HG02678 (cell line): ENCODE data around the gene GPHA2.

ENCODE experiments used
- ATAC-seq: cut with Tn5 transposase; IDR thresholded peaks from one replicate; pipeline ENCODE4 v1.9.1; 2021; ENCODE audit warnings: mild to moderate bottlenecking, moderate library complexity; ENCODE audit not compliant: unreplicated experiment

GPHA2 gene

DNA sequence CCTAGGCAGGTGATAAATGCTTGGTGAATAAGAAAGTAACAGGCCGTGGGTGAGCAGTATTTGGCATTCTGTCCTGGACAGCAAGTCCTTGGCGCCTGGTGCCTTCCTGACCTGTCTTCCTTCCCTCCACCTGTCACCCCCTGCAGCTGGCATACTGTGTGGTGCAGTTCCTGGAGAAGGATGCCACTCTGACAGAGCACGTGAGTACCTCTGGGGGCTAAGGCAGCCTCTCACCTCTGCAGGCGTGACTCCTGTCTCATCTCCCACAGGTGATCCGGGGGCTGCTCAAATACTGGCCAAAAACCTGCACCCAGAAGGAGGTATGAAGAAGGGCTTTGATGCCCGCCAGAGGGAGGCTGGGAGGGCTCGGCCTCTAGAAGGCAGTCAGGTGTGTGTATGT is 4.4 kb downstream of the GPHA2 start:
- ATAC-seq: no peak

GRCh38 chr11:64930340-64930739 is 5.4 kb downstream of the GPHA2 start:
- ATAC-seq: no peak

GRCh38 chr11:64929625-64930024 is 6.1 kb downstream of the GPHA2 start:
- ATAC-seq: no peak

DNA sequence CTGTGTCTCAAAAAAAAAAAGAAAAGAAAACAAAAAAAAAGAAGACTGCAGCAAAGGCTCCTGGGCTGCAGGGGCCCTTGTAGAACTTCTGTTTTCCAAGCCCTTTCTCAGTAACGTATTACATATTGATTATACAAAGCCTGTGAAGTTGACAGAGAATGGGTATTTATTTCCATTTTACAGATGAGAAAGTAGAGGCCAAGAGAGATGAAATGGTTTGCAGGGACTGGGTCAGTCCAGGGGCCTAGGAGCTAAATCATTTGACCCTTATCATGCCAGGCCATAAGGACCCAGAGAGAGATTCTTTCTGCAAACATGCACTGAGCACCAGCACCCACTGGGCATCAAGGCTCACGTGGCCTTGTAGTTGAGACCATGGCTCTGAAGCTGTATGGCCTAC is 6.7 kb downstream of the GPHA2 start:
- no peak for ATAC-seq

DNA sequence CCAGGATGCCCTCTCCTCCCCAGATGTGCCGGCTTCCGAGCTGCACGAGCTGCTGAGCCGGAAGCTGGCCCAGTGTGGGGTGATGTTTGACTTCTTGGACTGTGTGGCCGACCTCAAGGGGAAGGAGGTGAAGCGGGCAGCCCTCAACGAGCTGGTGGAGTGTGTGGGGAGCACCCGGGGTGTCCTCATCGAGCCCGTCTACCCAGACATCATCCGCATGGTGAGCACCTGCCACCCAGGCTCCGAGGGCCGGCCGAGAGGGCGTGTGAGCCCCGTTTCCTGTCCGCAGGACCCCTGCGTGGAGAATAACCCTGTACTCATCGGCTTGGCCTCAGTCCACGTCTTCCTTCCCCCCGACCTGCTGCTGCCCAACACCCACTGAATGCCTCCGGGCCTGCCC is 9.0 kb downstream of the GPHA2 start:
- no peak for ATAC-seq

DNA sequence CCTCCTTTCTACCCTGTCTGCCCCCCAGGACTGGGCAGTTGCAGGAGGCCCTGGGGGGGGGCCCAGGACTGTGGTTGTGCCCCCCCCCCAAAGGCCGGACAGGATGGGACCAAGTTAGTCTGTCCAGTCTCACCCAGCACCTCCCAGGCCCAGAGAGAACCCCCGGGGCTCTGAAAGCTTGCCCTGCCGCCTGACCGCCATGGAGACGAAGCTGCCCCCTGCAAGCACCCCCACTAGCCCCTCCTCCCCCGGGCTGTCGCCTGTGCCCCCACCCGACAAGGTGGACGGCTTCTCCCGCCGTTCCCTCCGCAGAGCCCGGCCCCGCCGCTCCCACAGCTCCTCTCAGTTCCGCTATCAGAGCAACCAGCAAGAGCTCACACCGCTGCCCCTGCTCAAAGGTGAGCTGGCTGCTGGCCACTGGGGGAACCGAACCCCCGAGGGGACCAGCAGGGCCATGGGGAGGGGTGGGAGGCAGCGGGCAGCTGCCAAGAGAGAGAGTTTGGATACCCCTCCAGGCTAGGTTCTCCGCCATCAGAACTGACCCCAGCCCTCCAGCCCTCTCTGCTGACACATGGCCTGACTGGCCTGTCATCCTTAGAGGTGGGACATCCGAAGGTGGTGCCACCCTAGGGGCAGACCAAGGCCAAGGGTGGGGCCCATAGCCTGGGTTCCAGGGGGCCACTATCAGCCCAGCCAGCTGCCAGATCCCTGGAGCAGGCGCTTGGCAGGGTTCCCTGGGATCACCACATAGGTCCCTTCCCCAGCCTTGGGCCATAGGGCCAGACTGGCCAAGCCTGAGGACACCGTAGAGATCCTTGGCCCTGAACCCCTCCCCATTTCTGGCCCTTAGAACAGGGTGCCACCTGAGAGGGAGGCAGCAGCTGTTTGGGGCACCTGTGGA is 9.9 kb downstream of the GPHA2 start:
- no peak for ATAC-seq

DNA sequence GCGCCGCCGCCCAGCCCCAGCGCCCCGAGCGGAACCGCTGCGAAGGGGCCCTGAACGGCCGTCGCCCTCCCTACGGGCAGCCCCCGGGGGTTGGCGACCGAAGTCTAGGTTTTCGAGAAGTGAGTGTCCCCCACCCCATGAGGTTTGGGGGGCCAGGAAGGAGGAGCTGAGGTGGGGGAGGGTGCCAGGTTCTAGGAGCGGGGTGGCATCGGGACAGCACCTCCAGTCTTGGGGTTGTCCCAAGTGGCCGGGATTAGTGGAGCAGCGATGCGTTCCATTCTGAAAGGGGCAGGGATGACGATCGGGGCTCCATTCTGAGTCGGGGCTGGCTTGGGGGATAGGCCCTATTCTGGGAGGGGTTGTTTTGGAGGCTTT is 10.8 kb downstream of the GPHA2 start:
- ATAC-seq: no peak

DNA sequence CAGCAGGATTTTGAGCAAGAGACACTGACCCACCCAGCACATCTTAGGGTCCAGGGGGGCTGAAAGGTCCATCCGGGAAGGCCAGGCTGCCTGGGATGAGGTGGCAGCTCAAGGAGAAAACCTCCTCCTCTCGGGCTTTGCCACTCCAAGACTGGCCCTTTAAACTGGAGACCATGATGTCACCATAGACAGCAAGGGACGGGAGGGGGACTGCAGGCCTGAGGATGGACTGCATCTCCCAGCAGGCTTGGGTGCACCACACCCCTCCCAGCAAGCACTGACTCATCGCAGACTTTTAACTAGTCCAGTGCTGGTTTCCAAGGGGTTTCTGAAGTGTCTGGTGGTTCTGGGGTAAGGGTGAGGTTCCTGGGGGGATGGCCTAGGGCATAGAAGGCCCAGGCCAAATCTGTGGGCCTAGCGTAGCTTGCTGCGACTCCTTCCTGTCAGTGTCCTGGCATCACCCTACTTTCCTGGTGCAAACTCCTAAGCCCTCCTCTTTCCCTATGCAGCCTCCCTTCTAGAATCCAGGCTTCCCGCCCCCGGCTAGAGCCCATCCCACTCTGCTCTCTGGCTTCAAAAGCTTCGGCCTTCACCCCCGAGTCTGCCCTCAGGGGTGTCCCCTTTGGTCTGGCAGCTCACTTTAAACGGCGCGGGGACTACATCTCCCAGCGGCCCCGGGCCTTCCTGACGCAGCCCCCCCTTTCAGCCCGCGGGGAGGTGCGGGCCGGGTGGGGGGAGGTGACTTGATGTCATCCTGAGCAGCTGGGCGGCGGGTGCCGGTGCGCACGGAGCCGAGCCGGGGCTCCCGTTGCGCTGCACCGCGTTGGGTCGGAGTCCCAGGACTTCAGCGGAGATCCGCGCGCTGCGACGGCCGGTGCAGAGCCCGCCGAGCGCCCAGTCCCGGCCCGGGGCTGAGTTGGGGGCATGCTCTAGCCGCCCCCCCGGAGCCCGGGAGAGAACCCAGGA is 11.5 kb downstream of the GPHA2 start, which contains the start of gene PPP2R5B:
Gene PPP2R5B (plus strand): TSS at position 746 of the 966 bp plus-strand sequence. CDS start 1,046 bp downstream, outside the sequence.
- ATAC-seq: peak; percentile 88

DNA sequence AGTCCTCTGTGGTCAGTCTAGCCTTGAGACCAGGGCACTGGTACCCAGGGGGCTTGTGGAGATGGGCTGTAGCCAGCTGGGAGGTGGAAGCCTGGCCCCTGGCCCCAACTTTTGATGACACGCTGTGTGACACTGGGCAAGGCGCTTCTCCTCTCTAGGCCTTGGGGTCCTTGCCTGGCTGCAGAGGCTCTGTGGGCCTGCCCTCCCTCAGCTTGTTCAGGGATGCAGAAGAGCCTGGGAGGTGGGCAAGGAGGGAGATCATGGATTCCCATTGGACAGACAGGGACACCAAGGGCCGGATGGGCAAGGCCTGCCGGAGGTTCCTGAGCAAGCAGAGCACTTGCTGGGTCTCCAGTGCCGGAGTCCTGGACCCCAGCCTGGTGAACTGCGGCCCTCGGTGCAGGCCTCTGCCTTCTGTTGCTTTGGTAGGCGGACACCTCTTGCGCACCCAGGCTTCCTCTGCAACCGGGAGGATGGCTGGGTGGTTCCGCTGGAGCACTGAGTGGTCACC is 12.5 kb downstream of the GPHA2 start:
- ATAC-seq: no peak

GRCh38 chr11:64921384-64921783 is 14.3 kb downstream of the GPHA2 start:
- no peak for ATAC-seq

DNA sequence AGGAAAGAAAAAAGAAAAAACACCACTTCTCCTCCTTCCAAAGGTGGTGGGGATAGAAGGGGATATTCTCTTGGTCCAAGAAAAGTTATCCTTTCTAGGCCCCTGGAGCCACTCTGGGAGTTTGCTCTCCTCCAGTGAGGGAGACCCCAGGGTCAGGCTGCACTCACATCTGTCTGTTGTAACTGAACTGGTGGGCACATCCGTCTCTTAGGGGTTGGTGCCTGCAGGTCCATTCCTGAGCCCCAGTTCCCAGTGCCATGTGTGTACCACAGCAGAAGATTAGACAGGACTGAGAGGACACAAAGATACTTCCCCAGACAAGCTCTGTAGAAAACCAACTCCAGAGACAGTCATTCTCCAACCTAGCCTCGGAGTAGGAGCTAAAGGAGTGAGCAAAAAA is 15.6 kb downstream of the GPHA2 start:
- ATAC-seq: no peak

- ATAC-seq: no peak
These were observed 16.1 kb downstream of the GPHA2 start for GRCh38 chr11:64919627-64920026.

DNA sequence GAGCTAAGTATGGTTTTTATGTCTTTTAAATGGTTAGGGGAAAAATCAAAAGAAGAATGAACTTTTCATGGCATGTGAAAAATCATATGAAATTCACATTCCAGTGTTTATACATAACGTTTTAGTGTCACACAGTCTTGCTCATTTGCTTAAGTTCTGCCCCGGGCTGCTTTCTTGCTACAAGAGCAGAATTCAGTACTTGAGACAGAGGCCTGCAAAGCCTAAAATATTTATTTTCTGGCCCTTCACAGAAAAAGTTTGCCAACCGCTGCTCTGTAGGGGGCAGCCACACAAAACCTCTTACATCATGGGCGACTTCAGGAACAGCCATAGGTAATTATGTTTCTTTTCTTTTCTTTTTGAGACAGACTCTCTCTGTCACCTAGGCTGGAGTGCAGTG is 17.7 kb downstream of the GPHA2 start:
- no peak for ATAC-seq

DNA sequence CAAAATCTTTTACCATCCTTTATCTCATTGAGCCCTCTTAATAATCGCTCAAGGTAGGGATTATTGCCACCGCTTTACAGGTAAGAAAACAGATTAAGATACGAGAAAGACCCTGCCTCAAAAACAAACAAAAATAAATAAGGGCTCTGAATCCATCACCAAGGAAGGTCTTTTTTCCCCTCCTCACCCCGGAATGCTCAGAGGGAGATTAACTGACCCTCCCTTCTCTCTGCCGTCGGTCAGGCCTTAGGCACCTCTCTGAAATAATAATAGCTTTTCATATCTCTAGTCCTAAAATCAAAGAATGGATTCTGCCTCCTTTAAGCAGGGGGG is 18.1 kb downstream of the GPHA2 start:
- ATAC-seq: no peak

GRCh38 chr11:64916775-64917662 is 18.7 kb downstream of the GPHA2 start, which contains the start of gene ATG2A:
ATG2A (minus strand) TSS chr11:64917209; CDS start chr11:64917135, 74 bp downstream.
- peak; percentile 95 for ATAC-seq

DNA sequence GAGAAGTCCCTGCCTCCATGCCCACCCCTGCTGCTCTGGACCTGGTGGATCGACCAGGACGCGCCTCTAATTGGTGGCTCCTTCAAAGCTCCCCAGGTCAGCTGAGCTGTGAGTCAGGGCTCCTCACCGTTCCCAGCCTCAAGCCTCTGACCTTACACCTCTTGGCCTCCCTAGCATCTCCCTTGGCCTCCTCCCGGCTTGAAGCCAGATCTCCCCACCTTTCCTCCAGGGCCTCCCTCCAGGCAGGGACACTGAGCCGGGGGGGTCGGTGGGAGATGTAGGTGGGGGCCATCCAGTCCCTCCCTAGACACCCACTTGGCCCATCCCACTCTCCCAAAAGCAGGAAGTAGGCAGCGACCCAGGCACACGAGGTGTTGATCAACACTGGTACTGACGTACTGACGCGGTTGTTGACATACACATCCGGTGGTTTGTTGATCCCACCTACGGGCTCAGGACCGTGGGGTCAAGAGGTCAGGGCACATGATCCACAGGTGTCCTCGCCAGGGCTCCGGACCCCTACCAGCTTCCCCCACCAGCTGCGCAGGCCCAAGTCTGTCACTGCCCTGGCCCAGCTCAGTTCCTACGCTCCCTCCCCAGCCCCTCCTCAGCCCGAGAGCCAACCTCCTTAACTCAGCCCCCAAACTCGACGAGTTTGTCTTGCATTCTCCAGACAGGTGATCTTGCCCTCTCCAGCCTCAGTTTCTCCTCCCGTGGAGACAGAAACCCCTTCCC is 19.5 kb downstream of the GPHA2 start:
- no peak for ATAC-seq

GRCh38 chr11:64915376-64915887 is 20.3 kb downstream of the GPHA2 start:
- ATAC-seq: no peak

DNA sequence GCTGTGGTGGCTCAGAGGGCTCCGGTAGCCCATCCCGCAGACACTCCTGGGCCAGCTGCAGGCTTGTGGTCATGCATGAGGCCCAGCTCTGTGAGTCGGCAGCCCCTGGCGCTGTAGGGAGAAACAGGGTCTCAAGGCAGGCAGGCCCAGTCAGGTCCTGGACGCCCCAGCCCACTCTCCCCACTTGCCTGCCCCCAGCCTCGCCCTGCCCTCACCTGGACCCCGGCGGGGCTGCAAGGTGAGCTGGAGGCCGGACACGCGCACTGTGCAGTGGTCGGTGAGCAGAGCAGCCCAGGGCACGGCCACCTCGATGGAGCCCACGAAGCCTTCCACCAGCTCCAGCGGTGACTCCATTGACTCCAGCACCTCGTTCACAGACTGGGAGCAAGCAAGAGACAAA is 21.6 kb downstream of the GPHA2 start:
- no peak for ATAC-seq

DNA sequence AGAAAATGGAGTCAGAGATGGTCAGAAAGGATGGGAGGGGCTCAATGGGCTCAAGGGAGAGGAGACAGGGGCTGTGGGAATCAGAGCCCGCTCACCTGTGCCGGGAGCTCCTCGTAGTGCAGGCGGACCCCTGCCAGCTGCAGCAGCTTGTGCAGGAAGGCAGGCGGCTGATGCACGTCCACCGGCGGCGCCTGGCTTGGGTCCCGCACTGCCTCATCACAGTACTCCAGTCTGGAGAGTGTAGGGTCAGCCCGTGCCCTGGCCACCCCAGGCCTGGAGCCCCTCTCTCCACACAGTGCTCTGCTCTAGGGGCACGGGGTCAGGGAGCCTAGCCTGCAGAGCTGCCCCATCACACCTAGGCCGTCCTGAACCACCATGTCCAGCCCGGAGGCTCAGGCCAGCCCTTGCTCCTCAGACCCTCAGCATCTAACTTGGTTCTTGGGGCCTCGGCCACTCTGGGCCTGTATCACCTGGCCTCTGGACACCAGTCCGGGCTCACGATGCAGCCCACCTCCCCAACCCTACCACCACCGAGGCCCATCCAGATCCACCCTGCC is 22.4 kb downstream of the GPHA2 start:
- no peak for ATAC-seq
